Neural cell (in vitro differentiated cells): ENCODE measurements around the gene AGPS. TPM values are rescaled to one million over a fixed set of nuclear protein-coding genes. Genes with fewer than 3 reads are reported as not detected.

ENCODE experiments used
- H2AFZ ChIP-seq: fragments of 200-600, 300-800 bp; sonication (generic), shearing (Covaris generic); 2 replicates; pipeline ENCODE4 v1.6.0; 2014; ENCODE audit warnings: low read depth, mild to moderate bottlenecking, antibody characterized with exemption, low read length, moderate library complexity
- H3F3A ChIP-seq: fragments of 200-600 bp; shearing (Covaris generic); 2 replicates; pipeline ENCODE4 v1.6.1; 2016; ENCODE audit warnings: mild to moderate bottlenecking, moderate library complexity, mixed read lengths, antibody characterized with exemption, low read length; ENCODE audit not compliant: insufficient read depth, poor library complexity, severe bottlenecking
- H3K27ac ChIP-seq: fragments of 200-600, 300-800 bp; sonication (generic), shearing (Covaris generic); 2 replicates; pipeline ENCODE4 v1.5.1; 2014; ENCODE audit warnings: mild to moderate bottlenecking, low read length, moderate library complexity
- H3K27me3 ChIP-seq: fragments of 300-800, 200-600 bp; sonication (generic), shearing (Covaris generic); 2 replicates; pipeline ENCODE4 v1.6.0; 2014; ENCODE audit warnings: mild to moderate bottlenecking, low read depth, low read length, moderate library complexity; ENCODE audit not compliant: insufficient read depth
- H3K36me3 ChIP-seq: fragments of 300-800, 200-600 bp; sonication (generic), shearing (Covaris generic); 2 replicates; pipeline ENCODE4 v1.5.1; 2014; ENCODE audit warnings: mild to moderate bottlenecking, antibody characterized with exemption, low read length, moderate library complexity; ENCODE audit not compliant: insufficient read depth
- H3K4me2 ChIP-seq: fragments of 300-800, 200-600 bp; sonication (generic), shearing (Covaris generic); 2 replicates; pipeline ENCODE4 v1.6.0; 2014; ENCODE audit warnings: mild to moderate bottlenecking, low read length
- H3K4me3 ChIP-seq: fragments of 300-800, 200-600 bp; sonication (generic), shearing (Covaris generic); 2 replicates; pipeline ENCODE4 v1.5.1; 2014; ENCODE audit warnings: mild to moderate bottlenecking, low read length, moderate library complexity
- H3K79me2 ChIP-seq: fragments of 200-600 bp; shearing (Covaris generic); replicated peaks from 2 replicates; pipeline ENCODE4 v1.6.0; 2014; ENCODE audit warnings: mild to moderate bottlenecking, low read length, moderate library complexity; ENCODE audit not compliant: insufficient read depth
- H3K9ac ChIP-seq: fragments of 300-800, 200-600 bp; sonication (generic), shearing (Covaris generic); 2 replicates; pipeline ENCODE4 v1.6.1; 2016; ENCODE audit warnings: mild to moderate bottlenecking, low read length, mixed read lengths
- H3K9me2 ChIP-seq: fragments of 200-600 bp; shearing (Covaris generic); 2 replicates; pipeline ENCODE4 v1.6.1; 2016; ENCODE audit warnings: mild to moderate bottlenecking, low read length, mixed read lengths; ENCODE audit not compliant: insufficient read depth
- H3K9me3 ChIP-seq: fragments of 200-600, 300-800 bp; sonication (generic), shearing (Covaris generic); 2 replicates; pipeline ENCODE4 v1.6.1; 2016; ENCODE audit warnings: mild to moderate bottlenecking, mixed run types, low read length, moderate library complexity, mixed read lengths
- H4K20me1 ChIP-seq: fragments of 200-600 bp; shearing (Covaris generic); 2 replicates; pipeline ENCODE4 v1.6.1; 2016; ENCODE audit warnings: mild to moderate bottlenecking, mixed run types; ENCODE audit not compliant: insufficient read depth
- EZH2 ChIP-seq: fragments of 200-600, 300-800 bp; shearing (Covaris generic), sonication (generic); IDR thresholded peaks from 2 replicates; pipeline ENCODE4 v1.6.1; 2014; ENCODE audit warnings: antibody characterized with exemption, low read length, borderline replicate concordance, mild to moderate bottlenecking; ENCODE audit not compliant: insufficient read depth, poor library complexity, severe bottlenecking
- MXI1 ChIP-seq: fragments of 450-650 bp; conservative IDR thresholded peaks from 2 replicates; pipeline ENCODE4 v1.6.1; 2014; ENCODE audit warnings: antibody characterized with exemption, mild to moderate bottlenecking; ENCODE audit not compliant: poor library complexity, severe bottlenecking
- POLR2AphosphoS5 ChIP-seq: IDR thresholded peaks from 2 replicates; pipeline ENCODE4 v1.6.1; 2012
- RAD21 ChIP-seq: fragments of 450-650 bp; conservative IDR thresholded peaks from 2 replicates; pipeline ENCODE4 v1.6.1; 2014; ENCODE audit warnings: antibody characterized with exemption, mild to moderate bottlenecking, moderate library complexity
- polyA plus RNA-seq: library from polyadenylated mRNA; depleted of rRNA; stranded (reverse); fragments of >200 nt; gene quantifications from 2 replicates; pipeline ENCODE4 v1.2.3, GENCODE V29; 2014
- TF ChIP-seq, protein P1 (sequence below): fragments of 450-650 bp; IDR thresholded peaks from 2 replicates; pipeline ENCODE4 v1.5.1; 2014; ENCODE audit warnings: antibody characterized with exemption, mild to moderate bottlenecking, moderate library complexity; ENCODE audit not compliant: poor library complexity, severe bottlenecking
- TF ChIP-seq, protein P2 (sequence below): IDR thresholded peaks from 2 replicates; pipeline ENCODE4 v1.6.1; 2012; ENCODE audit warnings: borderline replicate concordance

The AGPS gene
- polyA plus RNA-seq, 1 donor from 2014 or later, result 31.0 TPM

DNA sequence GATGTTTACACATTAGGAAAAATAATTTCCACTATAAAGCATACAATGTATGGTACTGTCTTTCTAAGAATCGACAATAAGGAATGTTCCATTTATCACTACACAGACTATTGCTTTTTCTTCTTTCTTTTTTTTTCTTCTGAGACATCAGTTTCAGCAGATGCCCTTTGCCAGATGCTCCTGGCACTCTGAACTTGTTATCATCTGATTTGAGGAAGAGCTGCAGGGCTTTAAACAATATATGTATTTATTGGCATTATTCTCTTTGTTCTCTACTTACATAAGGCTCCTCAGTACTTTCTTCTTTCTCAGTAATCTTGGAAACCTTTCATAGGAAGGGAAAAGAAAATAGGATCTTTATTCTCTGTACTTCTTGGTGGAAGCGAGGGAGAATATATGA is 45.0 kb upstream of the AGPS start:
- H3K9me3 ChIP-seq, result no peaks in the 10 kb centered on the region
- H3K27ac ChIP-seq, result no peak overlapping the region
- TF ChIP-seq, protein P1, sequence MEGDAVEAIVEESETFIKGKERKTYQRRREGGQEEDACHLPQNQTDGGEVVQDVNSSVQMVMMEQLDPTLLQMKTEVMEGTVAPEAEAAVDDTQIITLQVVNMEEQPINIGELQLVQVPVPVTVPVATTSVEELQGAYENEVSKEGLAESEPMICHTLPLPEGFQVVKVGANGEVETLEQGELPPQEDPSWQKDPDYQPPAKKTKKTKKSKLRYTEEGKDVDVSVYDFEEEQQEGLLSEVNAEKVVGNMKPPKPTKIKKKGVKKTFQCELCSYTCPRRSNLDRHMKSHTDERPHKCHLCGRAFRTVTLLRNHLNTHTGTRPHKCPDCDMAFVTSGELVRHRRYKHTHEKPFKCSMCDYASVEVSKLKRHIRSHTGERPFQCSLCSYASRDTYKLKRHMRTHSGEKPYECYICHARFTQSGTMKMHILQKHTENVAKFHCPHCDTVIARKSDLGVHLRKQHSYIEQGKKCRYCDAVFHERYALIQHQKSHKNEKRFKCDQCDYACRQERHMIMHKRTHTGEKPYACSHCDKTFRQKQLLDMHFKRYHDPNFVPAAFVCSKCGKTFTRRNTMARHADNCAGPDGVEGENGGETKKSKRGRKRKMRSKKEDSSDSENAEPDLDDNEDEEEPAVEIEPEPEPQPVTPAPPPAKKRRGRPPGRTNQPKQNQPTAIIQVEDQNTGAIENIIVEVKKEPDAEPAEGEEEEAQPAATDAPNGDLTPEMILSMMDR, result no peak
- TF ChIP-seq EZH2, result no peak
- TF ChIP-seq RAD21, result no peak
- TF ChIP-seq, protein P2, sequence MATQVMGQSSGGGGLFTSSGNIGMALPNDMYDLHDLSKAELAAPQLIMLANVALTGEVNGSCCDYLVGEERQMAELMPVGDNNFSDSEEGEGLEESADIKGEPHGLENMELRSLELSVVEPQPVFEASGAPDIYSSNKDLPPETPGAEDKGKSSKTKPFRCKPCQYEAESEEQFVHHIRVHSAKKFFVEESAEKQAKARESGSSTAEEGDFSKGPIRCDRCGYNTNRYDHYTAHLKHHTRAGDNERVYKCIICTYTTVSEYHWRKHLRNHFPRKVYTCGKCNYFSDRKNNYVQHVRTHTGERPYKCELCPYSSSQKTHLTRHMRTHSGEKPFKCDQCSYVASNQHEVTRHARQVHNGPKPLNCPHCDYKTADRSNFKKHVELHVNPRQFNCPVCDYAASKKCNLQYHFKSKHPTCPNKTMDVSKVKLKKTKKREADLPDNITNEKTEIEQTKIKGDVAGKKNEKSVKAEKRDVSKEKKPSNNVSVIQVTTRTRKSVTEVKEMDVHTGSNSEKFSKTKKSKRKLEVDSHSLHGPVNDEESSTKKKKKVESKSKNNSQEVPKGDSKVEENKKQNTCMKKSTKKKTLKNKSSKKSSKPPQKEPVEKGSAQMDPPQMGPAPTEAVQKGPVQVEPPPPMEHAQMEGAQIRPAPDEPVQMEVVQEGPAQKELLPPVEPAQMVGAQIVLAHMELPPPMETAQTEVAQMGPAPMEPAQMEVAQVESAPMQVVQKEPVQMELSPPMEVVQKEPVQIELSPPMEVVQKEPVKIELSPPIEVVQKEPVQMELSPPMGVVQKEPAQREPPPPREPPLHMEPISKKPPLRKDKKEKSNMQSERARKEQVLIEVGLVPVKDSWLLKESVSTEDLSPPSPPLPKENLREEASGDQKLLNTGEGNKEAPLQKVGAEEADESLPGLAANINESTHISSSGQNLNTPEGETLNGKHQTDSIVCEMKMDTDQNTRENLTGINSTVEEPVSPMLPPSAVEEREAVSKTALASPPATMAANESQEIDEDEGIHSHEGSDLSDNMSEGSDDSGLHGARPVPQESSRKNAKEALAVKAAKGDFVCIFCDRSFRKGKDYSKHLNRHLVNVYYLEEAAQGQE, result no peak
- H3K4me2 ChIP-seq, result no peak overlapping the region
- no peaks in the 10 kb centered on the region for H3K27me3 ChIP-seq
- H3K36me3 ChIP-seq, result no peaks in the 10 kb centered on the region
- H2AFZ ChIP-seq, result no peak overlapping the region
- H3F3A ChIP-seq, result no peaks in the 10 kb centered on the region
- H3K79me2 ChIP-seq, result no peaks in the 10 kb centered on the region
- H3K9ac ChIP-seq, result no peak overlapping the region
- no peaks in the 10 kb centered on the region for H4K20me1 ChIP-seq
- no peaks in the 10 kb centered on the region for H3K9me2 ChIP-seq
- H3K4me3 ChIP-seq, result no peak overlapping the region

DNA sequence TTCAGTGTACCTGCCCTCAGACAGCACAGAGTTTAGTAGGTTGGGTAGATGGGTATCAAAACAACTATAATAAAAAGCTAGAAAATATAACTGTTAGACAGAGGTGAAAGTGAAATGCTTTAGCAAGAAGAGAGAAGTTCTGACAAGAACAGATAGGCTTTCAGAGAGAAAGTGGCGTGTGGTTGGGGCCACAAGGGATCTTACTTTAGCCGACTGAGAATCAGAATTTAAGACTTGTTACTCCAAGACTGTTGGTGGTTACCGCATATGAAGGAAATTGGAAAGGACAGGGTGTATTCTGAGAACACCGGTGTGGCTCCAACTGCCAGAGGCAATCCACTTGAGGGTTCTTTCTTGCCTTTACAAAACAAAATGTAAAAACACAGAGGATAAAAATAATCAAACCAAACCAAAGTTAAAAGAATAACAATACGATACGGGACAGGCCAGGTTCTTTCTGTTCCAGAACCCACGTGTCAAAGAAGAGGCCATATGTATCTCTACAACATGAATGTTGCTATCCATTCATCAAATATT is 44.4 kb upstream of the AGPS start:
- Histone ChIP-seq H3F3A (no peaks in the 10 kb centered on the region), H3K36me3 (no peaks in the 10 kb centered on the region), H3K79me2 (no peaks in the 10 kb centered on the region), H3K27ac (no peak overlapping the region), H3K9ac (no peak overlapping the region), H3K27me3 (no peaks in the 10 kb centered on the region), H4K20me1 (no peaks in the 10 kb centered on the region), H3K9me2 (no peaks in the 10 kb centered on the region), H2AFZ (no peak overlapping the region), H3K4me3 (no peak overlapping the region), H3K4me2 (no peak overlapping the region), H3K9me3 (no peaks in the 10 kb centered on the region)
- TF ChIP-seq EZH2, result no peak
- no peak for TF ChIP-seq POLR2AphosphoS5
- TF ChIP-seq MXI1, result no peak
- TF ChIP-seq, protein P1, result no peak
- TF ChIP-seq, protein P2, result no peak
